ENCODE results near the gene ZNF224.

Gene ZNF224

DNA sequence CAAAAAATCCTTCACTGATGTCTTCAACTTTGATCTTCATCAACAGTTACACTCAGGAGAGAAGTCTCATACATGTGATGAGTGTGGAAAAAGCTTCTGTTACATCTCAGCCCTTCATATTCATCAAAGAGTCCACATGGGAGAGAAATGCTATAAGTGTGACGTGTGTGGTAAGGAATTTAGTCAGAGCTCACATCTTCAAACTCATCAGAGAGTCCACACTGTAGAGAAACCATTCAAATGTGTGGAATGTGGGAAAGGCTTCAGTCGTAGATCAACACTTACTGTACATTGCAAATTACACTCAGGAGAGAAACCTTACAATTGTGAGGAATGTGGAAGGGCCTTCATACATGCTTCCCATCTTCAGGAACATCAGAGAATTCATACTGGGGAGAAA lies 62.3 kb downstream of the ZNF224 start:
- peaks cover 22% of the 10 kb centered on the region for H3K36me3 ChIP-seq (ENCODE audit: low read depth)
- H3K9me3 ChIP-seq (ENCODE audit: severe bottlenecking), result peaks cover 5% of the 10 kb centered on the region
- H3K27me3 ChIP-seq (ENCODE audit: insufficient read depth, poor library complexity, severe bottlenecking), result no peaks in the 10 kb centered on the region
- no peak for DNase-seq (ENCODE audit: low spot score)
- no peak overlapping the region for H3K27ac ChIP-seq (ENCODE audit: poor library complexity, severe bottlenecking)
- TF ChIP-seq, protein P1, sequence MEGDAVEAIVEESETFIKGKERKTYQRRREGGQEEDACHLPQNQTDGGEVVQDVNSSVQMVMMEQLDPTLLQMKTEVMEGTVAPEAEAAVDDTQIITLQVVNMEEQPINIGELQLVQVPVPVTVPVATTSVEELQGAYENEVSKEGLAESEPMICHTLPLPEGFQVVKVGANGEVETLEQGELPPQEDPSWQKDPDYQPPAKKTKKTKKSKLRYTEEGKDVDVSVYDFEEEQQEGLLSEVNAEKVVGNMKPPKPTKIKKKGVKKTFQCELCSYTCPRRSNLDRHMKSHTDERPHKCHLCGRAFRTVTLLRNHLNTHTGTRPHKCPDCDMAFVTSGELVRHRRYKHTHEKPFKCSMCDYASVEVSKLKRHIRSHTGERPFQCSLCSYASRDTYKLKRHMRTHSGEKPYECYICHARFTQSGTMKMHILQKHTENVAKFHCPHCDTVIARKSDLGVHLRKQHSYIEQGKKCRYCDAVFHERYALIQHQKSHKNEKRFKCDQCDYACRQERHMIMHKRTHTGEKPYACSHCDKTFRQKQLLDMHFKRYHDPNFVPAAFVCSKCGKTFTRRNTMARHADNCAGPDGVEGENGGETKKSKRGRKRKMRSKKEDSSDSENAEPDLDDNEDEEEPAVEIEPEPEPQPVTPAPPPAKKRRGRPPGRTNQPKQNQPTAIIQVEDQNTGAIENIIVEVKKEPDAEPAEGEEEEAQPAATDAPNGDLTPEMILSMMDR (IDR thresholded peaks at IDR 0.05; ENCODE audit: poor library complexity, severe bottlenecking), result no peak
- no peaks in the 10 kb centered on the region for H3K4me1 ChIP-seq (ENCODE audit: insufficient read depth, poor library complexity, severe bottlenecking)
- ATAC-seq (ENCODE audit: low read depth), result no peak
- no peak overlapping the region for H3K4me3 ChIP-seq (ENCODE audit: severe bottlenecking)

Data from RWPE2 (cell line).